NCI-H69 (cell line): Measurements from ENCODE around the gene CRYZL1.
A peak's percentile ranks its signal among the peaks of the same experiment; 100 is the strongest.

Source experiments
- DNase-seq: peaks from one replicate; lab custom pipeline; 2025; lab: John Stamatoyannopoulos, UW

CRYZL1 gene

DNA sequence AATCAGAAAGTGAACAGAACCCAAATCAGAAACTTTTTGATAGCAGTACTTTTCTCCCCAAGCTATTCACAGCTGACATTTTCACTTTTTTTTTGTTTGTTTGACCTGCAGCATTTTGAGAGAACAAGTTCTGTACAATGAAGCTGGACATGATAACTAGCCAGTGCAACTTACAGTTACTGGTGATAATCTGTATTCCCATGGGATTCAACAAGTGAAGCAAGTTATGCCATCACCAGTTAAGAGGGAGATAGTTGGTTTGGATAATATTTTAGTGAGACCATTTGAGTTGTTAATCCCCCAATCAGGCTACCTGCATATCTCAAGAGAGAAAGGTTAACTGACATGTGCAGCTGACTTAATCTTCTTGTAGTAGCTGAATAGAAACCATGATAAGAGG lies 80.6 kb downstream of the CRYZL1 start:
- DNase-seq, result no peak

DNA sequence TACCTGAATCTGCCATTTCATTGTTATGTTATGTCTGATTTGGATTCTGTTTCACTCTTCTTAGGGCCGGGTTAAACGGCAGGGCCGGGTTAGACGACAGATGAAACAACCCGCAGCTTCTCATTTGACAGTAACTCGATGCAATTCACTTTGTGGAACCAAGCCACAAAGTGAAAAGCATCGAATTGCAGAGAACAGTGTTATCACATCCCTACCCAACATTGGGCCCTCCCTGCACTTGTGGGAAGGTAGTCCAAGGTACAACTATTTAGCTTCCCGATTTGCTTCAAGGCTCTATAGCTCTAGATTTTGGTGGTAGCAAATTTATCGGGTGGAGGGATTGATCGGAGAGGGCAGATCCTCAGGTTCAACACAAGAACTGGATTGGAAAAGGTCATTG lies 81.7 kb downstream of the CRYZL1 start:
- DNase-seq, result no peak

DNA sequence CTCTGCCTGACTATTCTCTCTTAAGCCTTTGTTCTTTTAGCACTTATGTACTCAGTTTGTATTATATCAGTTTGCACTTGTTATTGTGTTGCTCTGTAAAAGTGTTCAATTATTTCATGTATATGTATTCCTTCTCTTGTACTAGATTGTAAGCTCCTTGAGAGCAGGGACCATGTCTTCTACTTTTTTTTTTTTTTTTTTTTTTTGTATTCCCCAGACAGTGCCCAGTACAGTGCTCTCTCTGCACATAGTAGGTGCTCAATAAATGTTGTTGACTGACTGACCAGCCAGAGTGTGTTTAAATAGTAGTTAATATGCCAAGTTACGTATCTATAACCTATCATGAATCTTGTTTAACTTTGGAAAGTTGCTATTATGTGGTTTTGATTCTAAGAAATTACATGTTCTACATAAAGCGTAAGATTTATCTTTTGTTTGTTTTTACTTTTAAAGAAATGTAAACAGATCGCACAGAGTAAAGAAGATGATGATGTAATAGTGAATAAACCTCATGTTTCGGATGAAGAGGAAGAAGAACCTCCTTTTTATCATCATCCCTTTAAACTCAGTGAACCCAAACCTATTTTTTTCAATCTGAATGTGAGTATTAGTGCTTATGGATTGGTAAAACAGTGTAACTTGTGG lies 82.6 kb downstream of the CRYZL1 start:
- no peak for DNase-seq

DNA sequence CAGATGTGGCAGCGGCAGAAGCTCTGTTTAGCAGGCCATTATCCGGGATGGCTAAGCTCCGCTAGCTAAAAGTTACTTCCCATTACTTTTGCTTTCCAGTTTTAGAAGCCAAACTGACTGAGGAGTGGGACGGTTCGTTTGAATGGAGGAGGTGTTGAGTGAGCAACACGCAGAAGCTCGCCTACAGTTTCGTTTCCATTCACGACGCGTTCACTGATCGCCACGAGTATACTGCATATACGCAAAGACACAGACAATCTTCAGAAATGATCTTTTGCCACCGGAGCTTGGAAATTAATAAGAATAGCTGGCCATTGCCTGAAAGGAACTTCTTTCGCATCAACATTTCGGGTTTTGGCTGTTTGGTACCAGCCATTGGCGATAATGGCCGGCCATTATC lies 84.1 kb downstream of the CRYZL1 start:
- DNase-seq, result no peak

DNA sequence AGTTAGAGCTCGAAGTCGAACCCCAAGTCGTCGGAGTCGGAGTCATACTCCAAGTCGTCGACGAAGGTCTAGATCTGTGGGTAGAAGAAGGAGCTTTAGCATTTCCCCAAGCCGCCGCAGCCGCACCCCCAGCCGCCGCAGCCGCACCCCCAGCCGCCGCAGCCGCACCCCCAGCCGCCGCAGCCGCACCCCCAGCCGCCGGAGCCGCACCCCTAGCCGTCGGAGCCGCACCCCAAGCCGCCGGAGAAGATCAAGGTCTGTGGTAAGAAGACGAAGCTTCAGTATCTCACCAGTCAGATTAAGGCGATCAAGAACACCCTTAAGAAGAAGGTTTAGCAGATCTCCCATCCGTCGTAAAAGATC lies 86.6 kb downstream of the CRYZL1 start:
- no peak for DNase-seq

DNA sequence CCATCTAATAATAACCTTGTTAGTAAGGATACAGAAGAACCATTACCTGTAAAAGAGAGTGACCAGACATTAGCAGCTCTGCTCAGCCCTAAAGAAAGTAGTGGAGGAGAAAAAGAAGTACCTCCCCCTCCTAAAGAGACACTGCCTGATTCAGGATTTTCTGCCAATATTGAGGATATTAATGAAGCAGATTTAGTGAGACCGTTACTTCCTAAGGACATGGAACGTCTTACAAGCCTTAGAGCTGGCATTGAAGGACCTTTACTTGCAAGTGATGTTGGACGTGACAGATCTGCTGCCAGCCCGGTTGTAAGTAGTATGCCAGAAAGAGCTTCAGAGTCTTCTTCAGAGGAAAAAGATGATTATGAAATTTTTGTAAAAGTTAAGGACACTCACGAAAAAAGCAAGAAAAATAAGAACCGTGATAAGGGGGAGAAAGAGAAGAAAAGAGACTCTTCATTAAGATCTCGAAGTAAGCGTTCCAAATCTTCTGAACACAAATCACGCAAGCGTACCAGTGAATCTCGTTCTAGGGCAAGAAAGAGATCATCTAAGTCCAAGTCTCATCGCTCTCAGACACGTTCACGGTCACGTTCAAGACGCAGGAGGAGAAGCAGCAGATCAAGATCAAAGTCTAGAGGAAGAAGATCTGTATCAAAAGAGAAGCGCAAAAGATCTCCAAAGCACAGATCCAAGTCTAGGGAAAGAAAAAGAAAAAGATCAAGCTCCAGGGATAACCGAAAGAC lies 87.1 kb downstream of the CRYZL1 start:
- DNase-seq, result no peak

DNA sequence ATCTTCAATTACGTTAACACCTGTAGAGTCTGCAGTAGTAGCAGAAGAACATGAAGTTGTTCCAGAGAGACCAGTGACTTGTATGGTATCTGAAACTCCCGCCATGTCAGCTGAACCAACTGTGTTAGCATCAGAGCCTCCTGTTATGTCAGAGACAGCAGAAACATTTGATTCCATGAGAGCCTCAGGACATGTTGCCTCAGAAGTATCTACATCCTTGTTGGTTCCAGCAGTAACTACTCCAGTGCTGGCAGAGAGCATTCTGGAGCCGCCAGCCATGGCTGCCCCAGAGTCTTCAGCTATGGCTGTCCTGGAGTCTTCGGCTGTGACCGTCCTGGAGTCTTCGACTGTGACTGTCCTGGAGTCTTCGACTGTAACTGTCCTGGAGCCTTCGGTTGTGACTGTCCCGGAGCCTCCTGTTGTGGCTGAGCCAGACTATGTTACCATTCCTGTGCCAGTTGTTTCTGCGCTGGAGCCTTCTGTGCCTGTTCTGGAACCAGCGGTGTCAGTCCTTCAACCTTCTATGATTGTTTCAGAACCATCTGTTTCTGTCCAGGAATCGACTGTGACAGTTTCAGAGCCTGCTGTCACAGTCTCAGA lies 88.4 kb downstream of the CRYZL1 start:
- DNase-seq, result no peak

DNA sequence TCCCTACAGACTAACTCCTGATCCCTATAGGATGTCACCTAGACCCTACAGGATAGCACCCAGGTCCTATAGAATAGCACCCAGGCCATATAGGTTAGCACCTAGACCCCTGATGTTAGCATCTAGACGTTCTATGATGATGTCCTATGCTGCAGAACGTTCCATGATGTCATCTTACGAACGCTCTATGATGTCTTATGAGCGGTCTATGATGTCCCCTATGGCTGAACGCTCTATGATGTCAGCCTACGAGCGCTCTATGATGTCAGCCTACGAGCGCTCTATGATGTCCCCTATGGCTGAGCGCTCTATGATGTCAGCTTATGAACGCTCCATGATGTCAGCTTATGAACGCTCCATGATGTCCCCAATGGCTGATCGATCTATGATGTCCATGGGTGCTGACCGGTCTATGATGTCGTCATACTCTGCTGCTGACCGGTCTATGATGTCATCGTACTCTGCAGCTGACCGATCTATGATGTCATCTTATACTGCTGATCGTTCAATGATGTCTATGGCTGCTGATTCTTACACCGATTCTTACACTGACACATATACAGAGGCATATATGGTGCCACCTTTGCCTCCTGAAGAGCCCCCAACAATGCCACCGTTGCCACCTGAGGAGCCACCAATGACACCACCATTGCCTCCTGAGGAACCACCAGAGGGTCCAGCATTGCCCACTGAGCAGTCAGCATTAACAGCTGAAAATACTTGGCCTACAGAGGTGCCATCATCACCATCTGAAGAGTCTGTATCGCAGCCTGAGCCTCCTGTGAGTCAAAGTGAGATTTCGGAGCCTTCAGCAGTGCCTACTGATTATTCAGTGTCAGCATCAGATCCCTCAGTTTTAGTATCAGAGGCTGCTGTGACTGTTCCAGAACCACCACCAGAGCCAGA lies 89.2 kb downstream of the CRYZL1 start:
- no peak for DNase-seq

DNA sequence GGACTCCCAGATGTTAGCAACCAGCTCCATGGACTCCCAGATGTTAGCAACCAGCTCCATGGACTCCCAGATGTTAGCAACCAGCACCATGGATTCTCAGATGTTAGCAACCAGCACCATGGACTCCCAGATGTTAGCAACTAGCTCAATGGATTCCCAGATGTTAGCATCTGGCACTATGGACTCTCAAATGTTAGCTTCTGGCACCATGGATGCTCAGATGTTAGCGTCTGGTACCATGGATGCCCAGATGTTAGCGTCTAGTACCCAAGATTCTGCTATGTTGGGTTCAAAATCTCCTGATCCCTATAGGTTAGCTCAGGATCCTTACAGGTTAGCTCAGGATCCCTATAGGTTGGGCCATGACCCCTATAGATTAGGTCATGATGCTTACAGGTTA lies 89.9 kb downstream of the CRYZL1 start:
- no peak for DNase-seq

DNA sequence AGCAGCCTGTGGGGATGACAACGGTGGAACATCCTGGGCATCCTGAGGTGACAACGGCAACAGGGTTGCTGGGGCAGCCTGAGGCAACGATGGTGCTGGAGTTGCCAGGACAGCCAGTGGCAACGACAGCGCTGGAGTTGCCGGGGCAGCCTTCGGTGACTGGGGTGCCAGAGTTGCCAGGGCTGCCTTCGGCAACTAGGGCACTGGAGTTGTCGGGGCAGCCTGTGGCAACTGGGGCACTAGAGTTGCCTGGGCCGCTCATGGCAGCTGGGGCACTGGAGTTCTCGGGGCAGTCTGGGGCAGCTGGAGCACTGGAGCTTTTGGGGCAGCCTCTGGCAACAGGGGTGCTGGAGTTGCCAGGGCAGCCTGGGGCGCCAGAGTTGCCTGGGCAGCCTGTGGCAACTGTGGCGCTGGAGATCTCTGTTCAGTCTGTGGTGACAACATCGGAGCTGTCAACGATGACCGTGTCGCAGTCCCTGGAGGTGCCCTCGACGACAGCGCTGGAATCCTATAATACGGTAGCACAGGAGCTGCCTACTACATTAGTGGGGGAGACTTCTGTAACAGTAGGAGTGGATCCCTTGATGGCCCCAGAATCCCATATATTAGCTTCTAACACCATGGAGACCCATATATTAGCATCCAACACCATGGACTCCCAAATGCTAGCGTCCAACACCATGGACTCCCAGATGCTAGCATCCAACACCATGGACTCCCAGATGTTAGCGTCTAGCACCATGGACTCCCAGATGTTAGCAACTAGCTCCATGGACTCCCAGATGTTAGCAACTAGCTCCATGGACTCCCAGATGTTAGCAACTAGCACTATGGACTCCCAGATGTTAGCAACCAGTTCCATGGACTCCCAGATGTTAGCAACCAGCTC lies 90.5 kb downstream of the CRYZL1 start:
- no peak for DNase-seq

DNA sequence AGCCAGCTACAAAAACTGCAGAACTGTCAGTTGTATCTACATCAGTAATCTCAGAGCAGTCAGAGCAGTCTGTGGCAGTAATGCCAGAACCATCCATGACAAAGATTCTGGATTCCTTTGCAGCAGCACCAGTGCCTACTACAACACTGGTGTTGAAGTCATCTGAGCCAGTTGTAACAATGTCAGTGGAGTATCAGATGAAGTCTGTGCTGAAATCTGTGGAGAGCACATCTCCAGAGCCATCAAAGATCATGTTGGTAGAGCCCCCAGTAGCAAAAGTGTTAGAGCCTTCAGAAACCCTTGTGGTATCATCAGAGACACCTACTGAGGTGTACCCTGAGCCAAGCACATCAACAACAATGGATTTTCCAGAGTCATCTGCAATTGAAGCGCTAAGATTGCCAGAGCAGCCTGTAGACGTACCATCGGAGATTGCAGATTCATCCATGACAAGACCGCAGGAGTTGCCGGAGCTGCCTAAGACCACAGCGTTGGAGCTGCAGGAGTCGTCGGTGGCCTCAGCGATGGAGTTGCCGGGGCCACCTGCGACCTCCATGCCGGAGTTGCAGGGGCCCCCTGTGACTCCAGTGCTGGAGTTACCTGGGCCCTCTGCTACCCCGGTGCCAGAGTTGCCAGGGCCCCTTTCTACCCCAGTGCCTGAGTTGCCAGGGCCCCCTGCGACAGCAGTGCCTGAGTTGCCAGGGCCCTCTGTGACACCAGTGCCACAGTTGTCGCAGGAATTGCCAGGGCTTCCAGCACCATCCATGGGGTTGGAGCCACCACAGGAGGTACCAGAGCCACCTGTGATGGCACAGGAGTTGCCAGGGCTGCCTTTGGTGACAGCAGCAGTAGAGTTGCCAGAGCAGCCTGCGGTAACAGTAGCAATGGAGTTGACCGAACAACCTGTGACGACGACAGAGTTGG lies 91.4 kb downstream of the CRYZL1 start:
- DNase-seq, result no peak

DNA sequence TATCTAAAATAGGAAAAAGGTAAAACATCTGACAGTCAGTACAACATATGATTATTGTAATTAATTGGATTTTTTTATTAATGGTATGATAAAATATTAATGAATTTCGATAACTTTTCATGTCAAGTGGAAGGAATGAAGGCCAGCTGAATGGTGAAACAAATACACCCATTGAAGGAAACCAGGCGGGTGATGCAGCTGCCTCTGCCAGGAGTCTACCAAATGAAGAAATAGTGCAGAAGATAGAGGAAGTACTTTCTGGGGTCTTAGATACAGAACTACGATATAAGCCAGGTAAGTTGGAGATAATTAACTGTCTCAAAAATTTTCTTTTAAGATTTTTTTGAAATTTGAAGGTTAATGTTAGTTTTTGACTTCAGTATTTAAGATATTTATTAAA lies 95.5 kb downstream of the CRYZL1 start:
- no peak for DNase-seq

DNA sequence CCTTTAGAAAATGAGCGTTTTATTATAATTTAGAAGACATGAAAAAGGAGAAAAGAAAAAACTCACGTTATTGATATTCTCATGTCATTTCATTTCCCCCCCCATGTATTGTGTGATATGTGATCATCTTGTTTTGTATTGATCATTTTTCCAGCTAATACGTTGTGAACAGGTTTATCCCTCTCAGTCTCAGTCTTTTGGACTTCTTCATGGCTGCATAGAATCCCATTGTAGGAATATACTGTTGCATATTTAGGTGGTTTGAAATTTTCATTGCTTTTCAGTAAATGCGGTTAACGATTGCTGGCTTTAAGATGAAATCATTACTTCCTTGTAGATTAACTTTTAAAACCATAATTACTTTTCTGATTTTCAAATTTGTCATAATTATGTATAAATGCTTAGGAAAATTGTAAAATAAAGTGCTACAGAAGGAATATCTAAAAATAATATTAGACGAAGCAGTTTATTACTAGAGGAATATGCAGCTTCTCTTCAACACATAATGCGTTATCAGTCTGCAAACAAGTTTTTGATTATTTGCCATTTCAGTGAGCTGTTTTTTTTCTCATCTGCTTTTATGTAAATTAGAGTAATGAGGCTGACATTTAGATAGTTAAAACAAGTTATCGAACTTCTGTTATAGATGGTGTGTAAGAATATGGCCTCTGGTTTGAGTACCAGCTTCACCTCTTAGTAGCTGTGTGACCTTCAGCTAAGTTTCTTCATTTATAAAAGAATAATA lies 96.9 kb downstream of the CRYZL1 start:
- no peak for DNase-seq

DNA sequence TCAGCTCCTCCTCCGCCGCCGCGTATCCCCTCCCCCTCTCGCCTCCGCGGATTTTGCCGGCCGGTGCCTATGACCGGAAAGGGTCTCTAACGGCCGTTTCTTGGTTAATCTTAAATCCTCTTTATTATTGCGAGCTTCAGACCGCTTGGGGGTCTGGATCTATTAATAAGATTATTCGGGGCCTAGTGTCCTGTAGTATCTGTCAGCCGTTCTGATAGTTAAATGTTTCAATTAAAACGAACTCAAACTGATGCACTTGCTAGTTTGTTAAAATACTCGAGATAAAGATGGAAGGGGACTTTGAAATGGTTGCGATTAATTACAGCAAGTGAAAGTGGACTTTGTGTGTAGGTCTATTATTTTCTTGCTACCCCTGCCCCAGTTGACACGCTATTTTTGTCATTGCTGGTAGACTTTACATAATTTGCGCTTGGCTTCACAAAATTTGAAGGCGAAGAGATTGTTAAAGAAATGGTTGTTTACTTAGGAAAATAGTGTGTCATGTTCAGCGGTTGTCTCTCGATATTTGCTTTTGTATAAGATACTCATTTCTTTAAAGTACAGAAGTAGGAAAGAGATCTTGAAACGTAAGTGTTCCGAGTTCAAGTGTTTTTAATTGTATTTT lies 97.9 kb downstream of the CRYZL1 start:
- DNase-seq, result peak; percentile 32

DNA sequence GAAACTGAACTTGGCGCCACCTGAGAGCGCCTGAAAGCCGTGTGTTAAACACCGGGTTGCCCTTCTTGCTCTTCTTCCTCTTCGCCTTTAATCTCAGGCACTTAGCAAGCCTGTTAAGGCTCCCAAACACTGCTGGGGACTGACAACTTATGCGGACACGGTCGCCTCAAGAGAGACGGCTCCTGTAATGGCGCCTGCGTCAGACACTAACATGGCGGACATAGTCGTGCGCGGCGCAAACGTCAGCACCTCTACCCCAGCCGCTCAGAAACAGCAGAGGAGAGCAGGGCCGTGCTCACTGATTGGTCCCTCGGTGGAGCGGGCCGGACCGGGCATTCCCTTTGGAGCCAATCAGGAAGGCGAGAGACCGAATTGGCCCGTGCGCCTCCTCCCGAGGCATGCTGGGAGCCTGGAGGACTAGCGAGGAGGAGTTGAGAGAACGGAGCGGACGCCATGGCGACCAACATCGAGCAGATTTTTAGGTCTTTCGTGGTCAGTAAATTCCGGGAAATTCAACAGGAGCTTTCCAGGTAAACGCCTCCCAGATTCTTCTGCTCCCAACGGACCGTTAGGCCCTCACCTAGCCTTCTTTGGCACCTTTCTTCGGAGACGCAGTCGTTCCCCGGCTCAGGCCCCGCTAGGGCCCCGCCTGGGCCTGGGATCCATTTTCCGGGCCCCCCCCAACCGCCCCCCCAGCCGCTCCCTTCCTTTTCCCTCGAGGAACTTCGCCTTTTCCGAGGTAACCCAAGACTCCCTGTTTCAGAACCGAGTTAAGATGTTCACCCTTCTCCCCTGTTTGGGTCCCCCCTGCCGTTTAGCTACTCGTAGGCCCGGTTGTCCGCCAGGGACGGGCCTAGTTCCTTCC lies 98.7 kb downstream of the CRYZL1 start, which contains the start of gene SON:
TSS of gene SON (plus strand) at position 399 of the 865 bp plus-strand sequence. CDS start at position 454, 55 bp downstream.
- DNase-seq, result peak; percentile 100

DNA sequence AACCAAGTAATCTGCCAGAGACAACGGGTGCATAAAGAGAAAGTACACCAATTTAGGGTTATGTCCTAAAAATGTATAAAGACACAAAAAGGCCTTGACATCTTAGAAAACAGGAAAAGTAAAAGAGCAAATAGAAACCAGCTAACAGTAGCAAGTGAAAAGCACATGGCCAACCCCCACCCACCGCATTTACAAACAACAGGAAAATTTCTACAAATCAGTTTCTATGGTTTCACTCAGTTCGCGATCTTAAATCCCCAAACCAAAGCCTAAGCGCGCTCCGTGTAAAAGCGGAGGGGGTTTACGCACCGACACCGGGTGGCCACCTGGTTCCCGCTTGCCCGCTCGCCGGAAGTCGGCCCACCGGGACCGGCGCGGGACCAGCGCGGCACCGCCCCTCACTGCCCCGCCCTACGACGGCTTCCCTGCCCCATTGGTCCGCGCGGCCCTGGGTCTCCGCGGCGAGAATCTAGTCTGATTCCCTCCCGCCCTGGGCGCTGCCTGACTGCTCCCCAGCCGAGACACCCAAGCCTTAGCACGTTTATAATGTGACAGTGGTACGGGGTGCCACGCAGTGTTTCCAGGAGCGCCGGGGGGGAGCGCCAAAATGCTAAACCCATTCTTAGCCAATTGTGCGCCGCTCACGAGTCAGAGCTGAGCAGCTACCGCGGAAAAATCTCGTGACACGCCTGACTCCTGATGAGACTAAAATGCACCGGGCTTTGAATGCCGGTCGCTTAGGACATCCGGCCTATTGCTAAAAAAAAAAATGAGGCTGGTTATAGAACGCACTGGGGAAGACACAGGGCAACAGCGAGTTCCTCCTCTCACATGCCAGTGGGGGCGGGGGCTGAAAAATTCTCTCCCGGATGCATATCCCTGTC lies 99.5 kb downstream of the CRYZL1 start, which contains the start of gene GART:
TSS of gene GART (minus strand) at position 362 of the 884 bp plus-strand sequence. CDS start 2,802 bp downstream, outside the sequence.
- DNase-seq, result peak; percentile 94
